Measurements from ENCODE around the gene NCOA7.
"Not testable (repeated sequence)": the region's sequence is repeated elsewhere in the genome, so short reads cannot be mapped to it uniquely, and the experiment has no call there.

The NCOA7 gene

DNA sequence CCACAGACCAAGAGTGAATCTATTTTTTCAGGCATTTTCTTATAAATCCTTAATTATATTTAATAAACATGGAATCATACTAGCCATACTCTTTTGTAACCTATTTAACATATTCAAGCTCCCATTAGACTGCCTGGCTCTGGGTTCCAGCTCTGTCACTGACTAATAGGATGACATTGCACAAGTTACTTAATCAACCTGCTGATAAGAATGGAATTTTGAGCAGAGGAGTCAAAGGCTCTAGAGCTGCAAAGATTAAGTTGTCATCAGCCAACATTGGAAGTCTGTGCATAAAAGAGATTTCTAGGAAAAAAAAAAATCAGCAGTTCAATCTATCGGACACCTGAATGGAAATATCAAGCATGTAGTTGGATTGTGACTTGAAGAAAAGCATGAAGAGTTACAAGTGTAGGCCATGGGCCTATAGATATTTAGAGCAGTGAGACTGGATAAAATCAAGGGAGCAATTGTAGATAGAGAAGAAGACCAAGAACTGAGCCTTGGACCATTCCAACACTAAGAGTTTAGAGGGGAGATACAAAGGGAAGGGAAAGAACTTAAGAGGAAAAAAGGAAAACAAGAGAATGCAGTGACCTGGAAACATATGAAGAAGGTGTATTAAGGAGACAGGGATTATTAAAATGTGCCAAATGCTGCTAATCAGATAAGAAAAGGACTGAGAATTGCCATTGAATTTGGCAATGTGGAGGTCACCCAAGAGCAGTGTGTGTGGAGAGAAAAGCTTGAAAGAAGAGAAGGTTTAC, 154.8 kb downstream of the NCOA7 start:
- no peak for DNase-seq (ENCODE audit: low read depth, low spot score)

DNA sequence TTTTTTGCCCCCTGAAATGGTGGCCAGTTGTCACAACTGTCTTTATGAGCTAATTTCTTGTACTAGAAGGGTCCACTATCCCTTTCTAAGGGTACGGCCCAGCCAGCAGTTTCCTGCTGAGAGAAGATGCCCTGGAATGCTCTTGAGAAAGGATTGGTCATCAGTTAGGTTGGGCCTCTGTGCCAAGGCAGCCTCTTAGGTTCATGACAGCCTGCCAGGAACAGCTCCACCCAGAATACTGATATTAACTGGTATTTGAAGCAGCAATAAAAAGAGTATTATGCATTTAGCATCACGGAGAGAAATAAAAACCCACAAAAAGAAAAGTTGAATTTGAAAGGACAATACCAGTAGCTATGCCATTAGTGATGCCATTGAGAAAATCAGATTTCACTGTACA, 156.9 kb downstream of the NCOA7 start:
- no peak for DNase-seq (ENCODE audit: low read depth, low spot score)

DNA sequence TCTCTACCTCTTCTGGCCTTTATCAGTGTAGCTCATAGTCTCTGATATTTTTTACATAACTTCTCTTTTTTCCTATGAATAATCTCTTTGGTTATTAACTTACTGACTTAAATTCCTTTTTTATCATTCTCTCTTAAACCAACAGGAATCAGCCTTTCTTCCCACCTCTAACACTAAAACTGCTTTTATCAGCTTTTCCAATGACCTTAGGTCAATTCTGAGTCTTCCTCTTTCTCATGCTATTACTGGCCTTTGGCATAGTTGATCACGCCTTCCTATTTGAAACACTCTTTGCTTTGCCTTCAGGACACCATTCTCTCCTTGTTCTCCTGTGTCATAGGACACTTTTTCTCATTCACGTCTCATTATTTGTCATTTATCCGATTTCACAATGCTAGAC, 157.7 kb downstream of the NCOA7 start:
- DNase-seq (ENCODE audit: low read depth, low spot score), result no peak

DNA sequence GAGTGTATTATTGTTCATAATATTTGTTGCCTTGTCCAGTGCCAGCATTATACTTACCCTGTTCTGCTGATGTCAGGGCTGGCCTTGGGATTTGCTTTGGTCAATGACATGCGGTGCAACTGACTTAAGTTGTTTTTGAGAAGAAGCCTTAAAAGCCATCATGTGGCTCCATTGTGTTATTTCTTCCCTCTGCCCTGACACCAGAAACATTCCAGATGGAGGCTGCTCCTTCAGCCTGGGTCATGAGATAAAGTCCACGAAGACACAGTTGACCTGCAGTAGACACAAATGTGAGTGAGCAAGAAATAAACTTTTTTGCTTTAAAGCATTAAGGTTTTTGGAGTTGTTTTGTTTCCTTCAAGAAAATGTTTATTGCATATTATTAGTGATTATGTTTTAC, 158.3 kb downstream of the NCOA7 start:
- no peak for DNase-seq (ENCODE audit: low read depth, low spot score)

GRCh38 chr6:125950293-125950692, 159.5 kb downstream of the NCOA7 start:
- no peak for DNase-seq (ENCODE audit: low read depth, low spot score)

- not testable (repeated sequence) for DNase-seq (ENCODE audit: low read depth, low spot score)
Observed at GRCh38 chr6:125950716-125951115, 160.0 kb downstream of the NCOA7 start.

DNA sequence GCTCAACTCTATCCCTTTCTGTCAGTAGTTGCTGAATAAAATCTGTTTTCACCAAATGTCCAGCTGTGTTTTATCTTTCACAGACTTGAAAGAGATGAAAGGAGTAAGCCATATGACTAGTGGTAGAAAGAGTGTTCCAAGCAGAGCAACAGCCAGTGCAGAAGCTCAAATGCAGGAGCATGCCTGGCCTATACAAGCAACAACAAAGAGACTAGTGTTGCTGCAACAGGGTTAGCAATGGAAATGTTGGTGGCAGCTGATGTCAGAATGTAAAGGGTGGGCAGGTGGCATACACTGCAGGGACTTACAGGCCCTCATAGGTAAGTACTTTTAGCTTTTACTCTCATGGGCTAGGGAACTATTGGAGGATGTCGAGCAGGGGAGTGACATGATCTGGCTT, 160.6 kb downstream of the NCOA7 start:
- DNase-seq (ENCODE audit: low read depth, low spot score), result no peak

- no peak for DNase-seq (ENCODE audit: low read depth, low spot score)
Observed at GRCh38 chr6:125952764-125953501, 162.2 kb downstream of the NCOA7 start.

GRCh38 chr6:125953502-125953875, 162.7 kb downstream of the NCOA7 start:
- DNase-seq (ENCODE audit: low read depth, low spot score), result no peak

GRCh38 chr6:125954735-125955339, 164.1 kb downstream of the NCOA7 start:
- DNase-seq (ENCODE audit: low read depth, low spot score), result no peak

DNA sequence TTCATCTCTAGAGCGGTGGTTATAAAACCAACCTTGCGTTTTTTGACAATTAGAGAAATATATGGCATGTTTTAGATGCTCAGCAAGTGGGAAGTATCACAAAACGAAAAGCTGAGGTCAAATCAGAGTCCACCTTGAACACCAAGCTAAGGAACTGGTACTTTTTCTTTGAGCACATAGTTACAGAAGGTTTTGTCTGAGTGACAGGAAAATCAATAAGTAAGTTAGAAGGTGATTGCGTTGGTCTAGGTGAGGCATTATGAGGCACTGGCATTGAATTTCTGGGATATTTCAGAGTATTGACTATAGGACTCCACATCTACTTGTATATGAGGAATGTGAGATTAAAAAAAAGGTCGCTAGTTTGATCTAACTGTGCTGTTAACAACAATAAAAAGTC, 165.2 kb downstream of the NCOA7 start:
- no peak for DNase-seq (ENCODE audit: low read depth, low spot score)

- peak; percentile 91 for DNase-seq (ENCODE audit: low read depth, low spot score)
Observed at GRCh38 chr6:125956506-125957390, 166.0 kb downstream of the NCOA7 start, which contains the start of gene HINT3. TSS of gene HINT3 (plus strand) at chr6:125956770. CDS start at chr6:125956978, 208 bp downstream.

- no peak for DNase-seq (ENCODE audit: low read depth, low spot score)
Observed at GRCh38 chr6:125957391-125957693, 166.6 kb downstream of the NCOA7 start.

DNA sequence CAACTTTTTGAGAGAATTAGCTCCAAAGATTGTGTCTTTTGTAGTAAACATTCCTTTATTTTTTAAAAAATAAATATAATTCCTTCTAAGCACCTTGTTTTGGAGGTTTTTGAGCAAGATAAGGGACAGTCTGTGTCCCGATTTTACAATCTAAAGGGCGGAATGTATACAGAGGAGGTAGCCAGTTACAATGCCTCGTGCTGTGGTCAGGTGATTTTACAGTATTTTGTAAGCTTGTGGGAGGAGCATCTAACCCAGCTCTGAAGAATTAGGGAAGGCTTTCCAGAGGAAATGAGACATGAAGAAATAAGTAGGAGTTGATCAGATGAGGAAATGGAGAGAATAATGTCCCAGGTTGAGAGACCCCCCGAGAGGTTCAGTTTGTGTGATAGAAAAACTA, 167.1 kb downstream of the NCOA7 start:
- no peak for DNase-seq (ENCODE audit: low read depth, low spot score)

DNA sequence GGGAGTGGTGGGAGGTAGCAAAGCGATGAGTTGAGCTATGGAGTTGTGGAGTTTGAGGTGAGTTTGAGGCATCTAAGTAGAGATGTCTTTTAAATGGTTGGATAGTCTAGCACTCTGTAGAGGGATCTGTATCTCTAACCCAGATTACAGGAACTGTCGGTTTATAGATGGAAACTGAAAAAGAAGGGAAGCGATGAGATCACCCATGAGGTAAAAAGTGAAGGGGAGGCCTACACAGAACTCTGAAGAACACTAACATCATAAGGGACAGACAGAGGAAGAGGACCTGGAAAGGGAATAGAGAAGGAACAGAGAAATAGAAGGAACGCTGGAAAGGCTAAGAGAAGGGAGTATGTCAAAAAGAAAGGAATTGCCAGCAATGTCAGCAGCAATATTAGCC, 168.3 kb downstream of the NCOA7 start:
- DNase-seq (ENCODE audit: low read depth, low spot score), result no peak

DNA sequence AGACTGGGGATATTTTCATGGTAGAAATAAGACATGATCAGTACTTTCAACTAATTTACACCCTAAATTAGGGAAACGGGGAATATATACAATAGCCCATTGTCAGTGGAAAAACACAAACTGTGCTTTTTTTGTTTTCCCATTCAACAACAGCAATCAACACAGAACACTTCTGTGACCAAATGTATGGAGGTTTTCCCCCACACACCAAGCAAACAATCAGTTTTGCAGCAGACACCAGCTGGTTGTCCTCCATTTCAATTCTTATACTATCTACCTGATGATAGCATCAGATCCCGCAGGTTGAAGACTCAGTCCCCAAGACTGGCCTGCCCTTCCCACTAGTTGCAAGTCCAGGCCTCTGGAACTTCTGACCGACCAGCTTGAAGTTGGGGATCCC, 170.4 kb downstream of the NCOA7 start:
- no peak for DNase-seq (ENCODE audit: low read depth, low spot score)

DNA sequence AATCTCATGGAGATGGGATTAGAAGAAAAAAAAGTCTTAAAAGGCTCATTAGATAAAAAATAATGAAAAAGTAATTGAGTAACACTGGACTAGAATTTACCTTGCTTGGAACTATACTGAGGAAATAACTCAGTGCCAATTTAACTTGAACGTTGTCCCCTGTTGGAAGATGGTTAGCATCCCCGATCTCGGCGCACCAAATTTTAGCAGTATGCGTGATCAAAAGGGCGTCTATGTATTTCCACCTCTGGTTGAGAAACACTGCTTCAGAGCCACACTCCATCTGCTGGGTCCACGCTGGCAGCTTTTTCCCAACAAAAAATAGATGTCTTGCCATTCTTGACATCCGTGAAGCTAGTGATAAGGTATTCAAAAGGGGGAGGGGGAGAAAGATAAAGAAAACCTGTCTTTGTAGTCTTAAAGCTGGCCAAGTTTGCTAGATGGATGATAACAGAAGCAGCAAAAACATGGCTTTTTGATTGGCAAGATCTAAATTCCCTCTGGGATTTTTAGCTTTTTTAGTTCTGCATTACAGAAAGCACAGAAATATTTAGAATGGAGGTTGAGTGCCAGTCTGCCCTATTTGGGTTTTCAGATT, 172.2 kb downstream of the NCOA7 start:
- DNase-seq (ENCODE audit: low read depth, low spot score), result no peak

GRCh38 chr6:125963817-125964216, 173.1 kb downstream of the NCOA7 start:
- no peak for DNase-seq (ENCODE audit: low read depth, low spot score)

GRCh38 chr6:125966569-125966968, 175.8 kb downstream of the NCOA7 start:
- DNase-seq (ENCODE audit: low read depth, low spot score), result no peak

- no peak for DNase-seq (ENCODE audit: low read depth, low spot score)
Observed at GRCh38 chr6:125968493-125968892, 177.7 kb downstream of the NCOA7 start.

- no peak for DNase-seq (ENCODE audit: low read depth, low spot score)
Observed at GRCh38 chr6:125970760-125971159, 180.0 kb downstream of the NCOA7 start.

GRCh38 chr6:125972478-125972877, 181.7 kb downstream of the NCOA7 start:
- DNase-seq (ENCODE audit: low read depth, low spot score), result not testable (repeated sequence)
